H1 (cell line): ENCODE results near the gene VRK3. TPM values are rescaled to one million over a fixed set of nuclear protein-coding genes. Genes with fewer than 3 reads are reported as not detected.

ENCODE experiments used
- JUND ChIP-seq: IDR thresholded peaks from 2 replicates; pipeline ENCODE4 v1.6.1; 2011; ENCODE audit warnings: mild to moderate bottlenecking, improper control_type of control experiment, low read length
- KDM5A ChIP-seq: fragments of 200-600 bp; IDR thresholded peaks from 2 replicates; pipeline ENCODE4 v1.7.1; 2012; ENCODE audit warnings: mild to moderate bottlenecking, low read length, inconsistent platforms, mixed read lengths
- RXRA ChIP-seq: IDR thresholded peaks from 2 replicates; pipeline ENCODE4 v1.6.1; 2011; ENCODE audit warnings: low read depth, mild to moderate bottlenecking, low read length, moderate library complexity; ENCODE audit not compliant: insufficient read depth
- SIRT6 ChIP-seq: IDR thresholded peaks from one replicate; pipeline ENCODE4 v1.7.1; 2012; ENCODE audit warnings: low read length, inconsistent platforms
- polyA plus RNA-seq, 7 experiments: library from polyadenylated mRNA; depleted of rRNA in 3 of 7; stranded (reverse) in 5 of 7; unstranded in 2 of 7; fragments of >200 nt in 5 of 7; fragments of 200-250 nt in 2 of 7; gene quantifications; 1 replicate in 5 of 7; 2 replicates in 1 of 7; 4 replicates in 1 of 7; pipeline versions ENCODE4 v1.2.1 to v1.2.3, GENCODE V29; 2011 to 2013; ENCODE audit warnings: missing spikeins in 2 of 7, mixed read lengths in 2 of 7
- total RNA-seq: library from RNA; stranded (reverse); fragmentation: NEBNext Ultra II Directional; extraction: Animal tissue kit (Norgen Biotek cat#: 25700); gene quantifications from 2 replicates; pipeline ENCODE4 v1.2.1, GENCODE V29; 2021

Gene VRK3
- total and polyA plus RNA-seq, 2 of the 8 experiments (the other 6 are each of a cell fraction or from before 2014, with no cell fraction given): 21.3 to 36.1 TPM

- TF ChIP-seq RXRA (no peak), KDM5A (no peak), JUND (no peak), SIRT6 (no peak)
These were observed 72.3 kb downstream of the VRK3 start (continued) for GRCh38 chr19:49952906-49953305.
